Measurements from ENCODE around the gene FOSL1. TPM values are rescaled to one million over a fixed set of nuclear protein-coding genes. Genes with fewer than 3 reads are reported as not detected.

FOSL1 gene
- total RNA-seq, 1 experiment from 2014 or later: 186 TPM

DNA sequence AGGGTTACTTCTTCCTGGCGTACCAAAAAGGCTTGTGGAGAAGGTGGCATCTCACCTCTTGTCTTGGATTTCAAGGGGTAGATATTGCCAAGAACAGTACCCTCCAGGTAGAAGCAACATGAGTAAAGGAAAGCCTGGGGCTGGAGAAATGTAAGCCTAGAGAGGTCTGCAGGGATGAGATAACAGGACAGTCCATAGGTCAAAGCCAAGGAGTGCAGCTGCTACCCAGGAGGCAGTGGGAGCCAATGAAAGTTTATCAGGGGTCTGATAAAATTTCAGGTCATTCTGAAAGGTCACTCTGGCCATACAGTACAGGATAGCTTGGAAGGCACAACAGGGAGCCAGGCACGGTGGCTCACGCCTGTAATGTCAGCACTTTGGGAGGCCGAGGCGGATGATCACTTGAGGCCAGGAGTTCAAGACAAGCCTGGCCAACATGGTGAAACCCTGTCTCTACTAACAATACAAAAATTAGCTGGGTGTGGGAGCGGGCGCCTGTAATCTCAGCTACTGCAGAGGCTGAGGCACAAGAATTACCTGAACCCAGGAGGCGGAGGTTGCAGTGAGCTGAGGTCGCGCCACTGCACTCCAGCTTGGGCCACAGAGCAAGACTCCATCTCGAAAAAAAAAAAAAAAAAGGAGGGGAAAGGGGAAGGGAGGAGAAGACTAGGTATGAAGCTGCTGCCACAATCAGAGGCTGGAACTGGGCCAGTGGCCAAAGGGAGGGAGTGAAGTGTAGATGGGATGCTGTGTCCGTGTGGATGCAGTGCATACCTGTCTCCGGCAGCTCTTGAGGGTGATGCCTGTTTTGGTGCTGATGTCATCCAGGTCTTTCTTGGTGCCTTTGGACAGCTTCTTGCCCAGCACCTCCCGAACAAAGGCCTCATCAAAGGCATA, 13.1 kb downstream of the FOSL1 start:
- no TSS peak for BruUV-seq (replicated peaks)
- Histone ChIP-seq H3K27ac (ENCODE audit: low read length) (peak overlapping the region; percentile 98), H3K9me3 (ENCODE audit: control insufficient read depth, insufficient read depth, low read depth, low read length) (no peaks in the 10 kb centered on the region), H3K27me3 (ENCODE audit: control insufficient read depth, insufficient read depth, low read length) (no peaks in the 10 kb centered on the region), H3K4me3 (ENCODE audit: low read depth in 2 of 2, low read length in 2 of 2) (peak overlapping the region; percentile 88 to 93), H3K36me3 (ENCODE audit: control insufficient read depth, insufficient read depth, low read length) (peaks cover 4% of the 10 kb centered on the region; the same call in 1 of the 2 replicates), H3K4me1 (ENCODE audit: control insufficient read depth, insufficient read depth, low read length) (peaks cover 40% of the 10 kb centered on the region)
- no peak for ATAC-seq
- ChIA-PET CTCF (interaction anchor here (0.6 to 1.3 kb wide), 3 partner anchors 25 to 42 kb away, joined by 3 to 8 read pairs (median 4); no protein-coding TSS in a partner anchor), POLR2A (interaction anchor here (0.6 to 1.1 kb wide), 2 partner anchors 13 to 46 kb away, joined by 4 to 10 read pairs; no protein-coding TSS in a partner anchor)
- TF ChIP-seq, protein P1, sequence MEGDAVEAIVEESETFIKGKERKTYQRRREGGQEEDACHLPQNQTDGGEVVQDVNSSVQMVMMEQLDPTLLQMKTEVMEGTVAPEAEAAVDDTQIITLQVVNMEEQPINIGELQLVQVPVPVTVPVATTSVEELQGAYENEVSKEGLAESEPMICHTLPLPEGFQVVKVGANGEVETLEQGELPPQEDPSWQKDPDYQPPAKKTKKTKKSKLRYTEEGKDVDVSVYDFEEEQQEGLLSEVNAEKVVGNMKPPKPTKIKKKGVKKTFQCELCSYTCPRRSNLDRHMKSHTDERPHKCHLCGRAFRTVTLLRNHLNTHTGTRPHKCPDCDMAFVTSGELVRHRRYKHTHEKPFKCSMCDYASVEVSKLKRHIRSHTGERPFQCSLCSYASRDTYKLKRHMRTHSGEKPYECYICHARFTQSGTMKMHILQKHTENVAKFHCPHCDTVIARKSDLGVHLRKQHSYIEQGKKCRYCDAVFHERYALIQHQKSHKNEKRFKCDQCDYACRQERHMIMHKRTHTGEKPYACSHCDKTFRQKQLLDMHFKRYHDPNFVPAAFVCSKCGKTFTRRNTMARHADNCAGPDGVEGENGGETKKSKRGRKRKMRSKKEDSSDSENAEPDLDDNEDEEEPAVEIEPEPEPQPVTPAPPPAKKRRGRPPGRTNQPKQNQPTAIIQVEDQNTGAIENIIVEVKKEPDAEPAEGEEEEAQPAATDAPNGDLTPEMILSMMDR (IDR thresholded peaks at IDR 0.05): no peak
- no peak for TF ChIP-seq TCF7L2 (IDR thresholded peaks at IDR 0.05; ENCODE audit: low read depth, low read length)
- no peak for TF ChIP-seq POLR2AphosphoS5 (IDR thresholded peaks at IDR 0.05; ENCODE audit: low read depth, low read length)
- TF ChIP-seq, protein P2, sequence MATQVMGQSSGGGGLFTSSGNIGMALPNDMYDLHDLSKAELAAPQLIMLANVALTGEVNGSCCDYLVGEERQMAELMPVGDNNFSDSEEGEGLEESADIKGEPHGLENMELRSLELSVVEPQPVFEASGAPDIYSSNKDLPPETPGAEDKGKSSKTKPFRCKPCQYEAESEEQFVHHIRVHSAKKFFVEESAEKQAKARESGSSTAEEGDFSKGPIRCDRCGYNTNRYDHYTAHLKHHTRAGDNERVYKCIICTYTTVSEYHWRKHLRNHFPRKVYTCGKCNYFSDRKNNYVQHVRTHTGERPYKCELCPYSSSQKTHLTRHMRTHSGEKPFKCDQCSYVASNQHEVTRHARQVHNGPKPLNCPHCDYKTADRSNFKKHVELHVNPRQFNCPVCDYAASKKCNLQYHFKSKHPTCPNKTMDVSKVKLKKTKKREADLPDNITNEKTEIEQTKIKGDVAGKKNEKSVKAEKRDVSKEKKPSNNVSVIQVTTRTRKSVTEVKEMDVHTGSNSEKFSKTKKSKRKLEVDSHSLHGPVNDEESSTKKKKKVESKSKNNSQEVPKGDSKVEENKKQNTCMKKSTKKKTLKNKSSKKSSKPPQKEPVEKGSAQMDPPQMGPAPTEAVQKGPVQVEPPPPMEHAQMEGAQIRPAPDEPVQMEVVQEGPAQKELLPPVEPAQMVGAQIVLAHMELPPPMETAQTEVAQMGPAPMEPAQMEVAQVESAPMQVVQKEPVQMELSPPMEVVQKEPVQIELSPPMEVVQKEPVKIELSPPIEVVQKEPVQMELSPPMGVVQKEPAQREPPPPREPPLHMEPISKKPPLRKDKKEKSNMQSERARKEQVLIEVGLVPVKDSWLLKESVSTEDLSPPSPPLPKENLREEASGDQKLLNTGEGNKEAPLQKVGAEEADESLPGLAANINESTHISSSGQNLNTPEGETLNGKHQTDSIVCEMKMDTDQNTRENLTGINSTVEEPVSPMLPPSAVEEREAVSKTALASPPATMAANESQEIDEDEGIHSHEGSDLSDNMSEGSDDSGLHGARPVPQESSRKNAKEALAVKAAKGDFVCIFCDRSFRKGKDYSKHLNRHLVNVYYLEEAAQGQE (IDR thresholded peaks at IDR 0.05; ENCODE audit: insufficient read depth in 1 of 2, low read depth in 2 of 2, low read length in 1 of 2): no peak
- in situ Hi-C loops (cut with HindIII; ENCODE audit: low pct_unique_long_range_greater_than_20kb, low sequenced_read_pairs) (no loop called here), intact Hi-C loops (cut with micrococcal nuclease; ENCODE audit: unreplicated experiment) (no loop called here)
- no peak for DNase-seq (ENCODE audit: low read depth, low spot score)

DNA sequence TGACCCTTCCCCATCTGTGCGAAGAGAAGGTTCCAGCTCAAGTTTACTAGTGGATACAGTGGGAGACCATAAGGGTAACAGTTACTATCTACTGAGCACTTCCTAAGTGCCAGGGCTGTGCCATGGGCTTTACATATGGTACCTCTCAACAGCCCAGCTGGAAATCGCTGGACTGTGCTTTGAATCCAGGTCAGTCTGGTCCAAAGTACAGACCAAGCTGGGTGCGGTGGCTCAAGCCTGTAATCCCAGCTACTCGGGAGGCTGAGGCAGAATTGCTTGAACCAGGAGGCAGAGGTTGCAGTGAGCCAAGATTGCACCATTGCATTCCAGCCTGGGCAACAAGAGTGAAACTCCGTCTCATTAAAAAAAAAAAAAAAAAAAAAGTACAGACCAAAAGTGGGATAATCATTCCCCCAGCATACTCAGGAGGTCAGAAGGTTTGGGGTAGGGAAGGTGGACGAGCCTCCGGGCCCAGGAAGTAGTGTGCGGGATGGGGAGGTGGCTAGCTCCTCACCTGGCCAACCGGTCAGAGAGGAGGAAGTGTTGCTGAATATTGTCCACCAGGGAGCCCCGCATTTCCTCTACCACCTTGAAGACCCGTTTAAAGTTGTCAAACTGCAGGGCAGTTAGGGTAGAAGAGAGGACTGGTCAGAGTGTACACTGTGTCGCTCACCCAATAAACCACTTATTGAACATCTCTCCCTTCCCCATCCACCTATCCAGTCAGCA, 14.2 kb downstream of the FOSL1 start:
- in situ Hi-C loops (cut with HindIII; ENCODE audit: low pct_unique_long_range_greater_than_20kb, low sequenced_read_pairs): no loop called here
- TF ChIP-seq TCF7L2 (IDR thresholded peaks at IDR 0.05; ENCODE audit: low read depth, low read length): no peak
- H3K4me1 ChIP-seq (ENCODE audit: control insufficient read depth, insufficient read depth, low read length): peaks cover 37% of the 10 kb centered on the region
- ATAC-seq (no peak), DNase-seq (ENCODE audit: low read depth, low spot score) (no peak)
- BruUV-seq (replicated peaks): no TSS peak
- CTCF ChIA-PET: interaction anchor here (0.7 to 2.1 kb wide), 8 partner anchors 12 to 233 kb away, joined by 3 to 14 read pairs (median 5); partner anchors contain the start of gene MUS81
- no peaks in the 10 kb centered on the region for H3K27me3 ChIP-seq (ENCODE audit: control insufficient read depth, insufficient read depth, low read length)
- no peak overlapping the region for H3K27ac ChIP-seq (ENCODE audit: low read length)
- H3K36me3 ChIP-seq (ENCODE audit: control insufficient read depth, insufficient read depth, low read length): peaks cover 4% of the 10 kb centered on the region; the same call in 1 of the 2 replicates
- no peaks in the 10 kb centered on the region for H3K9me3 ChIP-seq (ENCODE audit: control insufficient read depth, insufficient read depth, low read depth, low read length)
- no peak overlapping the region for H3K4me3 ChIP-seq (ENCODE audit: low read depth in 2 of 2, low read length in 2 of 2)
- intact Hi-C loops (cut with micrococcal nuclease; ENCODE audit: unreplicated experiment): no loop called here
- POLR2A ChIA-PET: interaction anchor here (1.0 kb wide), 1 partner anchor 26 kb away, joined by 4 read pairs; no protein-coding TSS in a partner anchor
